K562 (cell line): ENCODE results near the gene POLR2C. TPM values are rescaled to one million over a fixed set of nuclear protein-coding genes. Genes with fewer than 3 reads are reported as not detected.

ENCODE experiments used
- CCNT2 ChIP-seq: IDR thresholded peaks from 2 replicates; pipeline ENCODE4 v1.6.1; 2011; ENCODE audit warnings: borderline replicate concordance, low read depth, mild to moderate bottlenecking, moderate library complexity, mixed read lengths, low read length; ENCODE audit not compliant: insufficient read length; ENCODE audit errors: extremely low read depth
- DNMT1 ChIP-seq: fragments of 450-650 bp; IDR thresholded peaks from 2 replicates; pipeline ENCODE4 v1.6.1; 2016; ENCODE audit warnings: antibody characterized with exemption, mild to moderate bottlenecking
- GABPA ChIP-seq: fragments of 200-800 bp; sonication (Bioruptor generic); conservative IDR thresholded peaks from 2 replicates; pipeline ENCODE4 v1.6.1; 2016; ENCODE audit warnings: low read depth, missing genetic modification characterization, missing compliant biosample characterization
- HCFC1 ChIP-seq: IDR thresholded peaks from 2 replicates; pipeline ENCODE4 v1.6.1; 2012; ENCODE audit warnings: low read depth, low read length, improper control_type of control experiment
- HDAC1 ChIP-seq, 2 experiments: fragments of 450-650 bp; IDR thresholded peaks; 2 replicates each; pipeline ENCODE4 v1.6.1; 2016 to 2017; ENCODE audit warnings: inconsistent platforms in 1 of 2, mild to moderate bottlenecking in 1 of 2, moderate library complexity in 1 of 2
- HDAC8 ChIP-seq: fragments of 450-650 bp; IDR thresholded peaks from 2 replicates; pipeline ENCODE4 v1.6.1; 2016; ENCODE audit warnings: mild to moderate bottlenecking, missing genetic modification characterization, moderate library complexity, missing compliant biosample characterization
- LARP7 ChIP-seq: fragments of 450-650 bp; IDR thresholded peaks from 2 replicates; pipeline ENCODE4 v1.6.1; 2016
- NRF1 ChIP-seq, 2 experiments: fragments of 450-650 bp; IDR thresholded peaks in 1 of 2; conservative IDR thresholded peaks in 1 of 2; 2 replicates each; pipeline ENCODE4 v1.6.1; 2014; ENCODE audit warnings: mild to moderate bottlenecking in 2 of 2
- PML ChIP-seq: IDR thresholded peaks from 2 replicates; pipeline ENCODE4 v1.6.1; 2012; ENCODE audit warnings: low read length, inconsistent platforms
- POLR2G ChIP-seq: fragments of 200-400 bp; formaldehyde crosslinking; IDR thresholded peaks from 2 replicates; pipeline ENCODE4 v1.6.1; 2017; ENCODE audit warnings: low read depth, mild to moderate bottlenecking, antibody characterized with exemption, low read length, moderate library complexity
- PTTG1 ChIP-seq: fragments of 450-650 bp; IDR thresholded peaks from 2 replicates; pipeline ENCODE4 v1.6.1; 2016; ENCODE audit warnings: low read depth, mild to moderate bottlenecking, missing genetic modification characterization, missing compliant biosample characterization
- RBBP5 ChIP-seq: fragments of 200-600 bp; sonication (generic); IDR thresholded peaks from 2 replicates; pipeline ENCODE4 v1.6.1; 2012; ENCODE audit warnings: borderline replicate concordance, mild to moderate bottlenecking, low read length, control low read depth, inconsistent platforms; ENCODE audit not compliant: insufficient read depth, poor library complexity, severe bottlenecking
- RBFOX2 ChIP-seq: fragments of 200-400 bp; formaldehyde crosslinking; IDR thresholded peaks from 2 replicates; pipeline ENCODE4 v1.6.1; 2017; ENCODE audit warnings: low read depth, mild to moderate bottlenecking, low read length, moderate library complexity
- RFX1 ChIP-seq: fragments of 450-650 bp; IDR thresholded peaks from 2 replicates; pipeline ENCODE4 v1.6.1; 2016; ENCODE audit warnings: mild to moderate bottlenecking, moderate library complexity
- SIN3B ChIP-seq: fragments of 450-650 bp; IDR thresholded peaks from 2 replicates; pipeline ENCODE4 v1.6.1; 2017; ENCODE audit warnings: low read depth, mild to moderate bottlenecking, moderate library complexity
- SMAD3 ChIP-seq: fragments of 450-650 bp; formaldehyde crosslinking; conservative IDR thresholded peaks from 2 replicates; pipeline ENCODE4 v1.4.0; 2020; ENCODE audit warnings: mild to moderate bottlenecking
- TSC22D4 ChIP-seq: fragments of 450-650 bp; IDR thresholded peaks from 2 replicates; pipeline ENCODE4 v1.6.1; 2016; ENCODE audit warnings: missing genetic modification characterization, missing biosample characterization, control low read depth
- ZBTB1 ChIP-seq: sonication (generic); formaldehyde crosslinking; IDR thresholded peaks from 2 replicates; pipeline ENCODE4 v1.8.1; 2023; ENCODE audit warnings: missing genetic modification reagents, low read depth, mild to moderate bottlenecking, borderline replicate concordance
- ZNF232 ChIP-seq: sonication (generic); formaldehyde crosslinking; IDR thresholded peaks from 2 replicates; pipeline ENCODE4 v1.8.0; 2022; ENCODE audit warnings: mild to moderate bottlenecking, missing genetic modification reagents
- ZNF57 ChIP-seq: fragments of 450-650 bp; formaldehyde crosslinking; IDR thresholded peaks from 2 replicates; pipeline ENCODE4 v1.4.0; 2020; ENCODE audit warnings: mild to moderate bottlenecking, moderate library complexity
- ZSCAN29 ChIP-seq: fragments of 450-650 bp; IDR thresholded peaks from 2 replicates; pipeline ENCODE4 v1.6.1; 2017
- polyA plus RNA-seq, 8 experiments: library from polyadenylated mRNA; depleted of rRNA in 4 of 8; stranded (reverse) in 5 of 8; unstranded in 3 of 8; fragments of >200 nt; fragmentation: Nextera tagmentation in 2 of 8; fragmentation: Illumina TruSeq in 1 of 8; extraction: Ambion mirVana in 2 of 8; extraction: Trizol in 1 of 8; gene quantifications; 2 replicates each; pipeline versions ENCODE4 v1.2.1 to v1.2.3, GENCODE V29; 2011 to 2014; ENCODE audit warnings: inconsistent platforms in 1 of 8, missing spikeins in 1 of 8
- total RNA-seq, 7 experiments: library from RNA; depleted of rRNA in 6 of 7; stranded (reverse); fragments of >200 nt in 6 of 7; fragmentation: Illumina TruSeq in 2 of 7; extraction: Trizol in 2 of 7; gene quantifications; 2 replicates each; pipeline versions ENCODE4 v1.2.1 to v1.2.3, GENCODE V29; 2011 to 2021; ENCODE audit warnings: low replicate concordance in 1 of 7
- TF ChIP-seq, protein P1 (sequence below): fragments of 150-350 bp; conservative IDR thresholded peaks from 2 replicates; pipeline ENCODE4 v1.6.1; 2014; ENCODE audit warnings: low read length
- TF ChIP-seq, protein P2 (sequence below): fragments of 200-800 bp; sonication (Bioruptor generic); IDR thresholded peaks from 2 replicates; pipeline ENCODE4 v1.6.1; 2017; ENCODE audit warnings: missing genetic modification characterization, missing compliant biosample characterization
- TF ChIP-seq, protein P3 (sequence below): IDR thresholded peaks from 2 replicates; pipeline ENCODE4 v1.6.1; 2011; ENCODE audit not compliant: insufficient read length; ENCODE audit errors: extremely low read depth

The POLR2C gene
- total and polyA plus RNA-seq, 9 of the 15 experiments (the other 6 are each of a cell fraction or from before 2014, with no cell fraction given) = 70.3 to 163 (median 92.3) TPM

DNA sequence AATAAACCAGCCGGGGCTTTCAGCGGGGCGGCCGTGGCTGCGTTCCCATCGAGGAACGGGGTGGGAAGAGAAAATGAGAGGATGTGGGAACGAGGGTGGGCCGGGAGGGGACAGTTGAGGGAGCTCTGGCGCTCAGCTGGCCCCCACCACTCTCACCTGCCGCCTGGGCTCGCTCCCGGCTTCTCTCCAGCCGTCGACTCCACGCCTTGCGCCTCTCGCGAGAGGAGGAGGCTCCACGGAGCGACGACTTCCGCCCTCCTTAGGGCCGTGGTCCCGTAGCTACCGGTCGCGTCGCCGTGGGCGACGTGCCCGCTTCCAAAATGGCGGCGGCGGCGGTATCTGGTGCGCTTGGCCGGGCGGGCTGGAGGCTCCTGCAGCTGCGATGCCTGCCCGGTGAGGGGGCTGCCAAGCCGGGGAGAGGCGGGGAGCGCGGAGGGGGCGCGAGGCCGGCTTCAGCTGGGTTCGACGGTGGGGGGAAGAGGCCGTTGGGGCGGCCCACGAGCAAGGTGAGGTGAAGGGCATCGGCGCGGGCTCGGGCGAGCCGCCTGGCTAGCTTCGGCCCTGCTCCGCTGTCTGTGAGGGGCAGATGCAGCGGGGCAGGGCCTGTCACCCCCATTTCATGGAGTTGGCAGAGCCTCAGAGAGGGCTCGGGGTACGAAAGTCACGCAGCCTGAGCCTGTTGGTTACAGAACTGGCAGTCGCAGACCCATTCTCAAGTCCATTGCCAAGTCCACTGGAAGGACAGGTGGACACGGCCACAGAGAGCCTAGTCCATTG, 15.1 kb upstream of the POLR2C start, which contains the start of the genes CIAPIN1 and COQ9 (continued):
- TF ChIP-seq, protein P1, sequence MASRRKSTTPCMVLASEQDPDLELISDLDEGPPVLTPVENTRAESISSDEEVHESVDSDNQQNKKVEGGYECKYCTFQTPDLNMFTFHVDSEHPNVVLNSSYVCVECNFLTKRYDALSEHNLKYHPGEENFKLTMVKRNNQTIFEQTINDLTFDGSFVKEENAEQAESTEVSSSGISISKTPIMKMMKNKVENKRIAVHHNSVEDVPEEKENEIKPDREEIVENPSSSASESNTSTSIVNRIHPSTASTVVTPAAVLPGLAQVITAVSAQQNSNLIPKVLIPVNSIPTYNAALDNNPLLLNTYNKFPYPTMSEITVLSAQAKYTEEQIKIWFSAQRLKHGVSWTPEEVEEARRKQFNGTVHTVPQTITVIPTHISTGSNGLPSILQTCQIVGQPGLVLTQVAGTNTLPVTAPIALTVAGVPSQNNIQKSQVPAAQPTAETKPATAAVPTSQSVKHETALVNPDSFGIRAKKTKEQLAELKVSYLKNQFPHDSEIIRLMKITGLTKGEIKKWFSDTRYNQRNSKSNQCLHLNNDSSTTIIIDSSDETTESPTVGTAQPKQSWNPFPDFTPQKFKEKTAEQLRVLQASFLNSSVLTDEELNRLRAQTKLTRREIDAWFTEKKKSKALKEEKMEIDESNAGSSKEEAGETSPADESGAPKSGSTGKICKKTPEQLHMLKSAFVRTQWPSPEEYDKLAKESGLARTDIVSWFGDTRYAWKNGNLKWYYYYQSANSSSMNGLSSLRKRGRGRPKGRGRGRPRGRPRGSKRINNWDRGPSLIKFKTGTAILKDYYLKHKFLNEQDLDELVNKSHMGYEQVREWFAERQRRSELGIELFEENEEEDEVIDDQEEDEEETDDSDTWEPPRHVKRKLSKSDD = peak; percentile 96
- TF ChIP-seq TSC22D4 (no peak), RFX1 (peak; percentile 77), ZSCAN29 (no peak), DNMT1 (no peak), RBBP5 (peak; percentile 70), ZNF57 (CRISPR knock-in tag) (no peak), RBFOX2 (peak; percentile 94), ZBTB1 (CRISPR knock-in tag) (no peak; the same call in 1 of the 2 replicates), ZNF232 (CRISPR knock-in tag) (0 out of 2 replicates have a peak, but pooled peaks have one; percentile 13), PML (peak; percentile 68; the same call in 1 of the 2 replicates), HCFC1 (peak; percentile 92), PTTG1 (tag) (no peak), HDAC1 (IDR thresholded peaks at IDR 0.05) (peak in 1 of 2 experiments; percentile 93; a peak in 2 of 4 replicates), POLR2G (peak; percentile 96), LARP7 (0 out of 2 replicates have a peak, but pooled peaks have one; percentile 27), NRF1 (conservative IDR thresholded peaks at IDR 0.05 in 1 of 2, IDR thresholded peaks at IDR 0.05 in 1 of 2) (peak; percentile 47 to 50), SMAD3 (CRISPR knock-in tag) (0 out of 2 replicates have a peak, but pooled peaks have one; percentile 13), GABPA (peak; percentile 93), HDAC8 (tag) (0 out of 2 replicates have a peak, but pooled peaks have one; percentile 46), SIN3B (peak; percentile 86), CCNT2 (peak; percentile 67)
- TF ChIP-seq, protein P2, sequence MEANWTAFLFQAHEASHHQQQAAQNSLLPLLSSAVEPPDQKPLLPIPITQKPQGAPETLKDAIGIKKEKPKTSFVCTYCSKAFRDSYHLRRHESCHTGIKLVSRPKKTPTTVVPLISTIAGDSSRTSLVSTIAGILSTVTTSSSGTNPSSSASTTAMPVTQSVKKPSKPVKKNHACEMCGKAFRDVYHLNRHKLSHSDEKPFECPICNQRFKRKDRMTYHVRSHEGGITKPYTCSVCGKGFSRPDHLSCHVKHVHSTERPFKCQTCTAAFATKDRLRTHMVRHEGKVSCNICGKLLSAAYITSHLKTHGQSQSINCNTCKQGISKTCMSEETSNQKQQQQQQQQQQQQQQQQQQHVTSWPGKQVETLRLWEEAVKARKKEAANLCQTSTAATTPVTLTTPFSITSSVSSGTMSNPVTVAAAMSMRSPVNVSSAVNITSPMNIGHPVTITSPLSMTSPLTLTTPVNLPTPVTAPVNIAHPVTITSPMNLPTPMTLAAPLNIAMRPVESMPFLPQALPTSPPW = peak; percentile 64
- TF ChIP-seq, protein P3, sequence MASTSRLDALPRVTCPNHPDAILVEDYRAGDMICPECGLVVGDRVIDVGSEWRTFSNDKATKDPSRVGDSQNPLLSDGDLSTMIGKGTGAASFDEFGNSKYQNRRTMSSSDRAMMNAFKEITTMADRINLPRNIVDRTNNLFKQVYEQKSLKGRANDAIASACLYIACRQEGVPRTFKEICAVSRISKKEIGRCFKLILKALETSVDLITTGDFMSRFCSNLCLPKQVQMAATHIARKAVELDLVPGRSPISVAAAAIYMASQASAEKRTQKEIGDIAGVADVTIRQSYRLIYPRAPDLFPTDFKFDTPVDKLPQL = no peak
